WERI-Rb-1 (cell line): ENCODE results near the gene TGFBR3L.
A peak's percentile ranks its signal among the peaks of the same experiment; 100 is the strongest.

ENCODE experiments used
- DNase-seq: peaks from one replicate; pipeline ENCODE4 v3.0.0-alpha.2; 2020
- H3K27ac ChIP-seq: fragments of 250-450 bp; sonication (Bioruptor Pico); 2 replicates; pipeline ENCODE4 v1.5.1; 2020; ENCODE audit warnings: mild to moderate bottlenecking, moderate library complexity
- H3K27me3 ChIP-seq: fragments of 250-450 bp; sonication (Bioruptor Pico); 2 replicates; pipeline ENCODE4 v1.5.1; 2021; ENCODE audit warnings: mild to moderate bottlenecking, low read depth, moderate library complexity; ENCODE audit not compliant: insufficient read depth, severe bottlenecking
- H3K36me3 ChIP-seq: fragments of 250-450 bp; sonication (Bioruptor Pico); 2 replicates; pipeline ENCODE4 v1.5.1; 2020; ENCODE audit warnings: mild to moderate bottlenecking, moderate library complexity
- H3K4me3 ChIP-seq: 2 replicates; pipeline ENCODE4 v1.5.1; 2011; ENCODE audit warnings: low read depth, mild to moderate bottlenecking, control low read depth, low read length
- H3K9me3 ChIP-seq: fragments of 250-450 bp; sonication (Bioruptor Pico); 2 replicates; pipeline ENCODE4 v1.5.1; 2021; ENCODE audit warnings: mild to moderate bottlenecking, moderate library complexity; ENCODE audit not compliant: severe bottlenecking
- TF ChIP-seq, protein P1 (sequence below): IDR thresholded peaks from 2 replicates; pipeline ENCODE4 v1.5.1; 2011; ENCODE audit warnings: low read depth, mild to moderate bottlenecking, control low read depth, inconsistent platforms, low read length

The TGFBR3L gene

DNA sequence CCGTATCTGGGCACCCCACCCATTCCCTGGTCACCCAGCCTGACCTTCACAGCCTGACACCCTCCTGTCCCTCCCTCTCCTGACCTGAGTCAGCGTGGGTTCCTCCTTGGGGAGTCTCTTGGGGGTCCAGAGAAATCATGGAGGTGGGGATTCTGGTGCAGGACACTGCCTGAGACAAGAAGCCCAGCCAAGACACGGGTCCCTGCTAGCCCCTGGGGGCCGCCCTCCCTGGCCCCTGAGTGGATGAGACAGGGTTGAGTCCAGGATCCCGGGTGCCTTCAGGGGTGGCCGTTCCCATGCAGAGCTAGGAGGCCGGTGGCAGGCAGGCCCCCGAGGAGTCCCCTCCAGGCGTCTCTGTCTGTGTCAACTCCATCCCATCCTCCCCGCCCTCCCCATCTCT, 9.4 kb upstream of the TGFBR3L start:
- no peaks in the 10 kb centered on the region for H3K9me3 ChIP-seq
- H3K4me3 ChIP-seq: no peak overlapping the region
- TF ChIP-seq, protein P1, sequence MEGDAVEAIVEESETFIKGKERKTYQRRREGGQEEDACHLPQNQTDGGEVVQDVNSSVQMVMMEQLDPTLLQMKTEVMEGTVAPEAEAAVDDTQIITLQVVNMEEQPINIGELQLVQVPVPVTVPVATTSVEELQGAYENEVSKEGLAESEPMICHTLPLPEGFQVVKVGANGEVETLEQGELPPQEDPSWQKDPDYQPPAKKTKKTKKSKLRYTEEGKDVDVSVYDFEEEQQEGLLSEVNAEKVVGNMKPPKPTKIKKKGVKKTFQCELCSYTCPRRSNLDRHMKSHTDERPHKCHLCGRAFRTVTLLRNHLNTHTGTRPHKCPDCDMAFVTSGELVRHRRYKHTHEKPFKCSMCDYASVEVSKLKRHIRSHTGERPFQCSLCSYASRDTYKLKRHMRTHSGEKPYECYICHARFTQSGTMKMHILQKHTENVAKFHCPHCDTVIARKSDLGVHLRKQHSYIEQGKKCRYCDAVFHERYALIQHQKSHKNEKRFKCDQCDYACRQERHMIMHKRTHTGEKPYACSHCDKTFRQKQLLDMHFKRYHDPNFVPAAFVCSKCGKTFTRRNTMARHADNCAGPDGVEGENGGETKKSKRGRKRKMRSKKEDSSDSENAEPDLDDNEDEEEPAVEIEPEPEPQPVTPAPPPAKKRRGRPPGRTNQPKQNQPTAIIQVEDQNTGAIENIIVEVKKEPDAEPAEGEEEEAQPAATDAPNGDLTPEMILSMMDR: no peak
- no peak for DNase-seq
- H3K36me3 ChIP-seq: peaks cover 34% of the 10 kb centered on the region
- H3K27ac ChIP-seq: no peak overlapping the region
- H3K27me3 ChIP-seq: no peaks in the 10 kb centered on the region

DNA sequence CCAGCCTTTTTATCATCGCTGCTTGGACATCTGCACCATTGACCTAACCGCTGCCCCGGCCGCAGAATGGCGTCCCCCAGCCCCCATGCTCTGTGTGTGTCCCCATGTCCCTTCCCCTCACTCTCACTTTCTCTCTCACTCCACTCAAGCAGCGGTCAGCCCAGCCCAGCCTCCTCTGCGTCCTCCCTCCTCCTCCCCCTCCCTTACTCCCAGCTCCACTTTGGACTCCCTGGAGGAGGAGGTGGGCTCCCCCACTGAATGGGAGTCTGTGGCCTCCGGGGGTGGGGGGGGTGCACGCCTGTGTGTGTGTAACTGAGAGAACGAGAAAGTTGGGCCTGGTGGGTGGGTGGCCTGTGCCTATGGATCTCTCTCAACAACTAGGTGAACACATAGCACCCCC, 8.8 kb upstream of the TGFBR3L start:
- TF ChIP-seq, protein P1: no peak
- H3K36me3 ChIP-seq: peaks cover 40% of the 10 kb centered on the region
- H3K27ac ChIP-seq: no peak overlapping the region
- H3K4me3 ChIP-seq: no peak overlapping the region
- no peaks in the 10 kb centered on the region for H3K9me3 ChIP-seq
- DNase-seq: no peak
- H3K27me3 ChIP-seq: no peaks in the 10 kb centered on the region

GRCh38 chr19:7907122-7907521, 7.5 kb upstream of the TGFBR3L start:
- Histone ChIP-seq H3K36me3 (peaks cover 51% of the 10 kb centered on the region), H3K9me3 (no peaks in the 10 kb centered on the region), H3K27ac (no peak overlapping the region), H3K27me3 (no peaks in the 10 kb centered on the region), H3K4me3 (no peak overlapping the region)
- no peak for DNase-seq
- TF ChIP-seq, protein P1: no peak

DNA sequence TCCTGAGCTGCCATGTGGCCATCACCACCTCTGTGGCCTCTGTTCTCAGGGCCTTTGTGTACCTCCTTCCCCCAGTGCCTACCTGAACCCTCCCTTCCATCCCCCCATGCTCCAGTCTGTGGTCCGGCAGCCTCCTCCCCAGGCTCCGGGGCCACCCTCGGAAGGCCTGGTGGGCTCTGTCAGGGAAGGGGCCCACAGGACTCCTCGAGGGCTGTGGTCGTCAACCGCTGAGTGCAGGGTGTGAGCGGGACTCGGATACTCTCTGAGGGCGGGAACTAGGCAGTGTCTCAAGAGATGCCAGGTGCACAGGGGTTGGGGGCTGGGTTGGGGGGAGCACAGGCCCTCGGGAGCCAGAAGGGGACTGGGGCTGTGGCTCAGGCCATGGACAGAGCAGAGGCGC, 7.1 kb upstream of the TGFBR3L start:
- Histone ChIP-seq H3K9me3 (no peaks in the 10 kb centered on the region), H3K27me3 (no peaks in the 10 kb centered on the region), H3K4me3 (no peak overlapping the region), H3K36me3 (peaks cover 53% of the 10 kb centered on the region), H3K27ac (no peak overlapping the region)
- TF ChIP-seq, protein P1: no peak
- no peak for DNase-seq

DNA sequence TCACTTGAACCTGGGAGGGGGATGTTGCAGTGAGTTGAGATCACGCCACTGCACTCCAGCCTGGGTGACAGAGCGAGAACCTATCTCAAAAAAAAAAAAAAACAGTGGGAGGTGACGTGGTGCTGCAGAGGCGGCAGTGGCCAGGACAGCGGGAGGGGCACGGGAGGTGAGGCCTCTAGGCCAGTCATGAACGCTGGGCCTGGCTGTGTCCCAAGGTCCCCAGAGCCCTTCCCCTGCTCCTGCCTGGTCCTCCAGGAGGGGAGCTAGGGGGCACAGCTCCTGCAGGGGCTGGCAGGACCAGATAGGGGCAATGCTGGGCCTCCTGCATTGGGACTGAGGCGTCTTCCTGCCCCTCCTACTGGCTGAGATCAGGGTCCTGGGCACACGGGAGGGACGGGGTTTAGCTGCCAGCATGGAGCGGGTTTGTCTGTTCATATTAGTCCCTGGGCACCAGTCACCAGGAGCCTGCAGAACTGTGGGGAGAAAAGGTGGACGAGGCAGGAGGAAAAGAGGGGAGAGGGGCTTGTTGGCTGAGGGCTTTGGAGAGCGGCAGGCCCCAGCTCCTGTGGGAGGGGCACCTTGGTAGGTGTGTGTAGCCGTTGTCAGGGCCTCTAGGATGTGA, 6.4 kb upstream of the TGFBR3L start:
- Histone ChIP-seq H3K27ac (no peak overlapping the region), H3K4me3 (no peak overlapping the region), H3K27me3 (no peaks in the 10 kb centered on the region), H3K36me3 (peaks cover 56% of the 10 kb centered on the region), H3K9me3 (no peaks in the 10 kb centered on the region)
- TF ChIP-seq, protein P1: 0 out of 2 replicates have a peak, but pooled peaks have one; percentile 0
- DNase-seq: no peak

- no peak overlapping the region for H3K4me3 ChIP-seq
- H3K9me3 ChIP-seq: no peaks in the 10 kb centered on the region
- DNase-seq: no peak
- no peak overlapping the region for H3K27ac ChIP-seq
- H3K36me3 ChIP-seq: peaks cover 56% of the 10 kb centered on the region
- TF ChIP-seq, protein P1: no peak
- no peaks in the 10 kb centered on the region for H3K27me3 ChIP-seq
Measured at GRCh38 chr19:7908742-7909461, 5.7 kb upstream of the TGFBR3L start.
